Gastrocnemius medialis (tissue), 4 donors: ENCODE measurements around the gene LUC7L3. TPM values are rescaled to one million over a fixed set of nuclear protein-coding genes. Genes with fewer than 3 reads are reported as not detected.

Experiments
- ATAC-seq, 2 donors: fragments of 150-250 bp; one replicate each; pipeline ENCODE4 v1.9.1; 2016
- DNase-seq, 2 donors: peaks; one replicate each; pipeline ENCODE4 v3.0.0-alpha.2; 2019
- H3K27ac ChIP-seq, 4 donors: fragments of 200-600 bp; sonication (generic); 1 replicate in 1 of 4; 2 replicates in 3 of 4; pipeline ENCODE4 v1.5.1; 2016 to 2018; ENCODE audit warnings: mild to moderate bottlenecking in 2 of 4, moderate library complexity in 1 of 4
- H3K27me3 ChIP-seq, 3 donors: fragments of 200-600 bp; sonication (generic) in 2 of 3; 1 replicate in 1 of 3; 2 replicates in 2 of 3; pipeline versions ENCODE4 v1.5.1 to v1.6.0; 2016 to 2019; ENCODE audit warnings: mild to moderate bottlenecking in 1 of 3, moderate library complexity in 1 of 3
- H3K36me3 ChIP-seq, 2 donors: fragments of 200-600 bp; sonication (generic) in 1 of 2; one replicate each; pipeline ENCODE4 v1.5.1; 2017 to 2018
- H3K4me1 ChIP-seq, 2 donors: fragments of 200-600 bp; sonication (generic) in 1 of 2; one replicate each; pipeline ENCODE4 v1.5.1; 2016 to 2017; ENCODE audit warnings: mild to moderate bottlenecking in 2 of 2
- H3K4me3 ChIP-seq, 4 donors: fragments of 200-600 bp; sonication (generic) in 3 of 4; 1 replicate in 1 of 4; 2 replicates in 3 of 4; pipeline ENCODE4 v1.5.1; 2016 to 2019; ENCODE audit warnings: mild to moderate bottlenecking in 2 of 4
- H3K9me3 ChIP-seq, 3 donors: fragments of 200-600 bp; sonication (generic) in 2 of 3; 1 replicate in 1 of 3; 2 replicates in 2 of 3; pipeline ENCODE4 v1.5.1; 2016 to 2019
- CTCF ChIP-seq, 5 experiments: fragments of 450-650 bp in 3 of 5; fragments of 200-600 bp in 2 of 5; sonication (generic) in 2 of 5; IDR thresholded peaks in 4 of 5; conservative IDR thresholded peaks in 1 of 5; 1 replicate in 4 of 5; 2 replicates in 1 of 5; pipeline ENCODE4 v1.5.1; 2016 to 2019; ENCODE audit warnings: antibody characterized with exemption in 5 of 5, mild to moderate bottlenecking in 3 of 5, moderate library complexity in 3 of 5
- POLR2A ChIP-seq, 2 donors: fragments of 450-650 bp; IDR thresholded peaks; one replicate each; pipeline ENCODE4 v1.6.1; 2017; ENCODE audit warnings: antibody characterized with exemption in 2 of 2, mild to moderate bottlenecking in 2 of 2, moderate library complexity in 2 of 2
- in situ Hi-C, 4 donors: fragments of 200-750 bp; cut with MboI; loops; one replicate each; pipeline versions ENCODE4 v1.15.0 to v1.8.0; 2017; ENCODE audit warnings: low sequenced_read_pairs in 4 of 4
- intact Hi-C: fragments of 100-400 bp; cut with DNase I; formaldehyde crosslinking; loops from one replicate; pipeline ENCODE4 v1.15.1; 2023; ENCODE audit warnings: low total_unique reads
- total RNA-seq, 4 donors: library from RNA; depleted of rRNA; stranded (reverse); fragments of >200 nt; gene quantifications; one replicate each; pipeline versions ENCODE4 v1.1.0 to v1.2.3, GENCODE V29; 2016

LUC7L3 gene
- total RNA-seq, 4 donors from 2014 or later: 10.4 to 67.3 (median 25.7) TPM

- Histone ChIP-seq H3K9me3 (no peaks in the 10 kb centered on the region), H3K27me3 (no peaks in the 10 kb centered on the region), H3K27ac (no peak overlapping the region), H3K36me3 (peaks cover 0 to 84% of the 10 kb centered on the region in 2 donors), H3K4me1 (no peaks in the 10 kb centered on the region), H3K4me3 (no peak overlapping the region)
- no peak for DNase-seq
- in situ Hi-C loops (loop anchor here (10.0 kb wide), 3 partner anchors 62 to 152 kb away; partner anchors contain the start of genes SPATA20 (in 3 of the 4) and ABCC3 (in 2 of the 4)), intact Hi-C loops (no loop called here)
- TF ChIP-seq CTCF (IDR thresholded peaks at IDR 0.05 in 4 of 5, conservative IDR thresholded peaks at IDR 0.05 in 1 of 5): no peak
- TF ChIP-seq POLR2A (IDR thresholded peaks at IDR 0.05): no peak
- no peak for ATAC-seq
Observed at GRCh38 chr17:50697062-50697461, 22.3 kb upstream of the LUC7L3 start.

GRCh38 chr17:50697663-50698272 lies 21.6 kb upstream of the LUC7L3 start:
- Histone ChIP-seq H3K36me3 (peaks cover 0 to 78% of the 10 kb centered on the region in 2 donors), H3K4me1 (peaks cover 3 to 5% of the 10 kb centered on the region in 2 donors), H3K27ac (peak overlapping the region in 1 of 4 donors; percentile 10), H3K27me3 (no peaks in the 10 kb centered on the region), H3K4me3 (no peak overlapping the region), H3K9me3 (no peaks in the 10 kb centered on the region)
- TF ChIP-seq POLR2A (IDR thresholded peaks at IDR 0.05) (no peak), CTCF (IDR thresholded peaks at IDR 0.05 in 4 of 5, conservative IDR thresholded peaks at IDR 0.05 in 1 of 5) (no peak)
- ATAC-seq: no peak
- DNase-seq: no peak
- intact Hi-C loops (no loop called here), in situ Hi-C loops (loop anchor here (10.0 kb wide), 3 partner anchors 63 to 153 kb away; partner anchors contain the start of genes SPATA20 (in 3 of the 4) and ABCC3 (in 2 of the 4))

- Histone ChIP-seq H3K36me3 (peaks cover 0 to 63% of the 10 kb centered on the region in 2 donors), H3K27ac (no peak overlapping the region), H3K9me3 (no peaks in the 10 kb centered on the region), H3K4me3 (no peak overlapping the region), H3K27me3 (no peaks in the 10 kb centered on the region), H3K4me1 (peaks cover 12 to 14% of the 10 kb centered on the region in 2 donors)
- in situ Hi-C loops (loop anchor here (10.0 kb wide), 3 partner anchors 65 to 155 kb away; partner anchors contain the start of genes SPATA20 (in 3 of the 4) and ABCC3 (in 2 of the 4)), intact Hi-C loops (no loop called here)
- TF ChIP-seq POLR2A (IDR thresholded peaks at IDR 0.05) (no peak), CTCF (IDR thresholded peaks at IDR 0.05 in 4 of 5, conservative IDR thresholded peaks at IDR 0.05 in 1 of 5) (no peak)
- no peak for ATAC-seq
- no peak for DNase-seq
Observed at GRCh38 chr17:50699410-50699809, 20.0 kb upstream of the LUC7L3 start.

- peaks cover 0 to 26% of the 10 kb centered on the region in 2 donors for H3K36me3 ChIP-seq
- peak overlapping the region in 2 of 4 donors; percentile 5 to 35 for H3K27ac ChIP-seq
- in situ Hi-C loops: loop anchor here in 1 of 4 donors (10.0 to 25.0 kb wide), 2 partner anchors 218 to 916 kb away; partner anchors contain the start of gene KAT7
- DNase-seq (no peak), ATAC-seq (no peak)
- peaks cover 29% of the 10 kb centered on the region in 2 donors for H3K4me1 ChIP-seq
- intact Hi-C loops: loop anchor here (5.0 to 10.0 kb wide), 2 partner anchors 54 to 218 kb away; no protein-coding TSS in a partner anchor
- no peaks in the 10 kb centered on the region for H3K9me3 ChIP-seq
- no peaks in the 10 kb centered on the region for H3K27me3 ChIP-seq
- TF ChIP-seq POLR2A (IDR thresholded peaks at IDR 0.05): no peak
- TF ChIP-seq CTCF (IDR thresholded peaks at IDR 0.05 in 4 of 5, conservative IDR thresholded peaks at IDR 0.05 in 1 of 5): no peak
- no peak overlapping the region for H3K4me3 ChIP-seq
Observed at GRCh38 chr17:50703162-50703561, 16.2 kb upstream of the LUC7L3 start.
